GM19395 (cell line): ENCODE results near the gene NKX6-1.

Source experiments
- ATAC-seq: cut with Tn5 transposase; IDR thresholded peaks from one replicate; pipeline ENCODE4 v1.9.1; 2021; ENCODE audit warnings: mild to moderate bottlenecking, moderate library complexity; ENCODE audit not compliant: unreplicated experiment

Gene NKX6-1

GRCh38 chr4:84499624-84499982 lies 511 bp upstream of the NKX6-1 start:
- ATAC-seq, result no peak

GRCh38 chr4:84498203-84498934 lies 723 bp downstream of the NKX6-1 start:
- ATAC-seq, result no peak

DNA sequence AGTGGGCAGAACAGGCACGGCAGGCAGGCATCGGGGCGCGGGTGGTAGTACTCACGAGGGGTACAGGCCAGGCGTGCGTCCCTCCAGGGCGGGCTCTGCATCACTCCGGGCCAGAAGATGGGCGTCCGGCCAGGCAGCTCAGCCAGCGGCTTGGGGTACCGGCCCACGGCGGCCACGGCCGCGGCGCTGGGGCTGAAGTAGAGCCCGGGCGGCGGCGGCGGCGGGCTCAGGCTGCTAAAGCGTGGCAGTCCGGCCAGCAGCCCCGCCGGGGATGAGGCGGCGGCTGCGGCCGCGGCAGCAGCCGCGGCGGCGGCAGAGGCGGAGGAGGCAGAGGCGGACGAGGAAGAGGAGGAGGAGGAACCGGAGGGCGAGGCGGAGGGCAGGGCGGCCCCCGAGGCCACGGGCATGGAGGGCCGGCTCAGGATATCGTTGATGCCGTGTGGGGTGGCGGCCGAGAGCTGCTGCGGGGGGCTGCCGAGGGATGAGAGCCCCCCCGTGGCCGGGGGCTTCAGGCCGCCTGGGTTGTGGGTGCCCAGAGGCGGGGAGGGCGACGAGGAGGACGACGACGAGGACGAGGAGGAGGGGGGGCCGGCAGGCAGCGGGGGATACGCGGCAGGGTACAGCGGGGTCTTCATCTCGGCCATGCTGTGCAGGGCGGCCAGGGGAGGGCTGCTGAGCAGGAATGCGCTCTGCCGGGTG lies 1.4 kb downstream of the NKX6-1 start:
- ATAC-seq, result no peak

DNA sequence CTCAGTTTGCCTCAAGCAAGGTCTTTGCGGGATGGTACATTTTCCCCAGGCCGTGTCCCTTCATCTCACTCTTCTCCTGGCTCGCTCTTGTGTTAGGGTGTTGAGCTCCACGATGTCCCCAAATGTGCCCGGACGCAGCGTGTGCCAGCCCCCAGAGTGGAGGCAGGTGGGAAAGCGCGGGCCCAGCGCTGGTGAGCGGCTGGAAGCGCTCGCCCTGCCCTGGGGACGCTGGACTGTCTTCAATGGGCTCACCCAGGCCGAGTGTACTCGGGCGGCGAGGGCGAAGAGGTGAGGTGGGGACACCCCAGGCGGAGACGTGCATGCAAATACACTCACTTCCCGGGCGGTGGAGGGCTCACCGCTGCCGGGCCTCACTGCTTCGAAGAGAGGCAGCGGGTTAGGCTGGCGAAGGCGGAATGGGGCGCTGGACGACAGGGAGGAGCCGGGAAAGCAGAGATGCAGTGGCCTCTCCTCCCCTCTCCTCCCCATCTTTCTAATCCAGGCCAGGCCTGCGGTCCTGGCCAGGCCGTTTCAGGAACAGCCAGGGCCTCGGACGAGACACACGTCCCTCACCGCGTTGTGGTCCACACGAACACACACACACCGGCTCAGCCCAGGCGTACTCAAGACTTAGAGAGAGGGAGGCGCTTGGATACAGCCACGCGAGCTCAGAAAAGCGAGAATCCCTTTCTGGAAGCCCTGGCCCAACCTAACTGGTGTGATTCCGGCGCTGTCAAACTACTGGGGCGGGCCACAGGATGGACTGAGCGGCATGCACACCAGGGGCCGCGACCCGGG lies 2.2 kb downstream of the NKX6-1 start:
- no peak for ATAC-seq

GRCh38 chr4:84496331-84496705 lies 2.8 kb downstream of the NKX6-1 start:
- ATAC-seq, result no peak

DNA sequence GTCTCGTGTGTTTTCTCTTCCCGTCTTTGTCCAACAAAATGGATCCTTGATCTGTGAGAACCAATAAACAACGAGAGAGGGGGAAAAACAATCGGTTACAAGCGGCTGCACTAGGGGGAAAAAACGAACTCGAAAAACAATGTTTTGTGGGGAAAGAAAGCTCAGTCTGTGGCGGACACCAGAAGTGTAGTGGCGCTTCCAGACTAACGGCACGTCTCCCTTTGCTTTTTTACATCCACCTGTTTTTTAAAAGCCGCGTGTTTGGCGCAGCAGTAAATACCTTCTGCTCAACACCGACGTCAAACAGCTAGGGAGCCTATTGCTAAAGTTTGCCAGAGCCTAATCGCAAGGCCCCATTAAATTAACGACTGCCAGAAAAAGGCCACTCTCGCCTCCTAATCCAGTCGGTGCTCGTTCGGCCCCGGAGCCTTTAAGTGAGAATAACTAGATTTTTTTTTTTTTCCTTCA lies 3.3 kb downstream of the NKX6-1 start:
- no peak for ATAC-seq

GRCh38 chr4:84495118-84495793 lies 3.8 kb downstream of the NKX6-1 start:
- ATAC-seq, result no peak

DNA sequence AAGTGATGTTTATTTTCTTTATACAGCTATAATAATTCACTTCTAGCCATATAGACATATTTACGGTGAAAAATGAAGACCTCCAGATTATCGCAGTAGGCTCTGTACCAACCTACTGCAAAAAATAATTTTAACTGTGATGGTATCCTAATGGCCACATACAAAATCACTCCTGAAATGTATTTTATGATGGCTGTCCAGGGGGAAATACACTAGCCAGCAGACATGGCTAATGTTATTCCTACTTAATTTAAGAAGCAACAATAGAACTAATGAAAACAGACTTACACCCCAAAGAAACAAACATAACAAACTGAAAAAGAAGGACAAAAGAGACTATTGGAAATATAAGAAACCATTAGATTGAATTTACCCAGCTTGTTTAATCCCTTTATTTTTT lies 4.6 kb downstream of the NKX6-1 start:
- ATAC-seq, result no peak

- ATAC-seq, result no peak
These were observed 5.0 kb downstream of the NKX6-1 start for GRCh38 chr4:84494076-84494475.

GRCh38 chr4:84493092-84493850 lies 5.8 kb downstream of the NKX6-1 start:
- ATAC-seq, result no peak

DNA sequence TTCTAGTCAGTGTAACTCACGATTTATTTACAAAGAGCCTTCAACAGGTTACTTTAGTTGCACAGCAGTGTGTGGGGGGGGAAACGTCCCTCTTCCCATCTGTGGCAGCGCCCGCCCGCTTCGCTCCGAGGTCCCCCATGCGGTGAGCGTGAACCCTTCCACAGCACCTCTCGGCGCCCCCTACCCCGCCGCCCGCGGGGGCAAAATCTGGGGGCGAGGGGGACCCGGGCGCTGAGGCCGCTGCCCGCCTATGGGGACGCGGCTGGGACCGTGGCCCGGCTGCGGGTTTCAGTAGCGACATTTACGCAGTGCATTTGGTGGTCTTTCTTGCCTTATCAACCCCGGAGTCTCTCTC lies 6.4 kb downstream of the NKX6-1 start:
- ATAC-seq, result no peak

DNA sequence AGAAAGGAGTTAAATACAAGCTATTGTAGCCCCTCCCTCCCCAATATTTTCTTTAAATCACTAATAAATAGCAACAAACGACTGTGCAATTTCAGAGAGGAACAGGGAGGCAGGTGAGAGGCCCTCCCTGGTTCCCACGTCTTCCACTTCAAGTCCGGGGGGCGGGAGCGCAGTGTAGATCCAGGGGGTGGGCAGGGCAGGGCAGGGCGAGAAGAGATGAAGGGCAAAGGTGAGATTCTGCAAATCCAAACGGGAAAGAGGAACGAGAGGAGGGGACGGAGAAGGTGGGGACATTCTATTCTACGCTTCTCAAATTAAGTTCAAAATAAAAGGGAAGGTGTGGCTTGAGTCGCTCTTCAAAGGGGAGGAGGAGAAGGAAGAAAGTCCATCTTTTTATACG lies 6.8 kb downstream of the NKX6-1 start:
- ATAC-seq, result no peak

GRCh38 chr4:84491481-84491880 lies 7.6 kb downstream of the NKX6-1 start:
- no peak for ATAC-seq

DNA sequence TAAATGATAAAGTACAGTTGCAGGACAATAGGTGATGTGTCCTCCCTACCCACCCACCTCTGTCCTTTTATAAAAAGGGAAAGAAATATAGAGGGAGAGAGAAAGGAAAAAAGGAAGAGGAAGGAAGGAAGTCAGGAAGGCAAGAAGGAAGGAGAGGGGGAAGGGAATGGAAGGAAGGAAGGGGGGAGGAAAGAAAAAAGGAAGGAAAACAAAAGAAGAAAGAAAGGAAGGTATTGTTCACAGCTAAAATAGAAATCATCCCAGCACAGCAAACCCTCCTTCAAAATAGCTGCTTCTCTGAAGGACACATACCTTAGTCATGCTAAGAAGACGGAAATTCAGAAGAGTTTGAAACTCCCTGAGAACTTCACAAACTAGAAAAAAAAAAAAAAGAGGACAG lies 8.4 kb downstream of the NKX6-1 start:
- ATAC-seq, result no peak

DNA sequence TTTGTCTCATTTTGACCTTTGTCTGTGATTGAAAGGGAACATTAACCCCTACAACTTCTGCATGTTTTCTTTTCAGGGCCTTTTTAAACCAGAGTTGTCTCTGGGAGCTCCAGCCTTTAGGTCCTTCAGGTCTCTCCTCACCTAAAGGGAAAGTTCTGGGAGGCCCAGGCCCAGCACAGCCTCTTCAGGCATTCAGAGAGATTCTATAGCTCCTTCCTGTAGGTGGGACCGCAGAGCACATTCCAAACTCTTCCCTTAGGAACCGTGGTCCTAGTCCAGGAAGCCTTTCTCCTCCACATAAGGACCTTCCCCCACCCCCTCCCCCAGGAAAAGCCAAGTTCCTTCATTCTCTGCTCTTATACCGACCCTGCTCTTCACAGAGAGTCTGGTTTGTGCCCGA lies 14.9 kb downstream of the NKX6-1 start:
- ATAC-seq, result no peak

DNA sequence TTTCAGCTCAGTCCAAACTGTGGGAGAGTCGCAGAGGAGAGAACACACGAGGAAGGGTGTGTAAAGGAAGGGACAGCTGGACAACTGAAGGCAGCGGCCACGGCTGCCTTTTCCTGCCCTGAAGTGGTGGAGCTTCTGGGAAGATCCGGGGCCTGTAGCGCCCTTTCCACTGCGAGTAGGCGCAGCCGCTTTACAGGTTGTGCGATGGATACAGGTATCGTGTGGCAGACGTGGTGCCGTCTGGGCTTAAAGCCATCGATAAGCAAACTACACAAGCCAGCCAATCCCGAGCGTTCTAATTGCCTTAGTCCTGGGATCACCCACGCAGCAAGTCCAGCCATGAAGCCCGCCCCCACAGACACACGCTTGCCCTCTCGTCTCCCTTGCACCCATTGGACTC lies 15.4 kb downstream of the NKX6-1 start:
- no peak for ATAC-seq

DNA sequence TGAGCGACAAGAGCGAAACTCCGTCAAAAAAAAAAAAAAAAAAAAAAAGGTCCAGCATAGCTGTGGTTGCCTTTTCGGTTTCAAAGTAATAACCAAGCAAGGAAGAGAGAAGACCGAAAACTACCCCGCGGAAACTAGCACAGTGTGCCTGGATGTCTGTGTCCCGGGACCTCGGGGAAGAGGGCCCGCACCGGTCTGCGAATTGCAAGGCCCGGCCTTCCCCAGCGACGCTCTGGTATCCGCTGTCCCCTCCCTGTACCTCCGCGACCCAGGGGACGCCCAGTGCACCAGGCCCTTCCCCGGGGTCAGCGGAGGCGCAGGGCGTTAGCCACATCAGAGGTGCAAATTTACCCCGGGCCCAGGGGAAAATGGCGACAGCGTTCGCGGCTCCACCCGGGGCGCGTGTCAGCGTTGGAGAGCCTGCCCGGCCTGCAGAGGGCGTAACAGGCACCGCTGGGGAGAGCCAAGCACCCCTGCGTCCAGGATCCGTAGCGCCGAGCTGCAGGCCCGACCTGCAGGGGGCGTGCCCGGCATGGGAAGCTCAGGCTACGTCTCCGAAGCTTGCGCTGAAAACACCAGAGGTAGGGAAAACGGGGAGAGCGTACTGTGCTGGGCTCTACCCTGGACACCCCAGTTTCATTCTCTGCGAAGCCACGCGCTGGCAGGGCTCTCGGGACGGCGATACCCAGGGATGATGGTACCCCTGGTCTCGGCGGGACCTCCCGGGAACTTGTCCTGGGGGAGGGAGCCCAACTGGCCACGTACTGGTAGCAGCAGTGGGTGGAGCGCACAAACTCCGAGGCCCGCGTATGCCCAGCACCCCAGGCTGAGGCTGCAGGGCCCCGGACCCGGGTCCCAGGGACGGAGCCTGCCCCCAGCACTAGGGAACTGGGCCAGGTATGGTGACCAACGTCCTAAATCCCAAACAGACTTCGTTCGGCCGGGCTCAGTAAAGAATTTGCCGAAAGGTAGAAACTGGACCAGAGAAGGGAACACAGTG lies 16.2 kb downstream of the NKX6-1 start:
- no peak for ATAC-seq

- ATAC-seq, result no peak
These were observed 17.2 kb downstream of the NKX6-1 start for GRCh38 chr4:84481860-84482245.

- no peak for ATAC-seq
These were observed 17.8 kb downstream of the NKX6-1 start for GRCh38 chr4:84481077-84481859.
